HG03139 (cell line): Measurements from ENCODE around the gene ACOT8.
"Not testable (repeated sequence)": the region's sequence is repeated elsewhere in the genome, so short reads cannot be mapped to it uniquely, and the experiment has no call there.

ENCODE experiments used
- ATAC-seq: cut with Tn5 transposase; IDR thresholded peaks from one replicate; pipeline ENCODE4 v1.9.1; 2021; ENCODE audit not compliant: unreplicated experiment

ACOT8 gene

DNA sequence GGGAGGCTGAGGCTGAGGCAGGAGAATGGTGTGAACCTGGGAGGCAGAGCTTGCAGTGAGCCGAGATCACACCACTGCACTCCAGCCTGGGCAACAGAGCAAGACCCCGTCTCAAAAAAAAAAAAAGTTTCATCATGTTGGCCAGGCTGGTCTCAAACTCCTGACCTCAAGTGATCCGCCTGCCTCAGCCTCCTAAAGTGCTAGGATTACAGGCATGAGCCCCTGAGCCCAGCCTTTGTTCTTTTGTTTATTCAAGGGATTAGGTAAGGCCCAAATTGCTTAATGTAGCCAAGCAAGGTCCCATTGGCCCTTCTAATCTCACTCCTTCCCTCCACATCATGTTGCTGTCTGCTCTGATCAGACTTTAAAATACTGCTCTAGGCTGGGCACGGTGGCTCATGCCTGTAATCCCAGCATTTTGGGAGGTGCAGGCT, 27.5 kb downstream of the ACOT8 start:
- ATAC-seq: not testable (repeated sequence)

DNA sequence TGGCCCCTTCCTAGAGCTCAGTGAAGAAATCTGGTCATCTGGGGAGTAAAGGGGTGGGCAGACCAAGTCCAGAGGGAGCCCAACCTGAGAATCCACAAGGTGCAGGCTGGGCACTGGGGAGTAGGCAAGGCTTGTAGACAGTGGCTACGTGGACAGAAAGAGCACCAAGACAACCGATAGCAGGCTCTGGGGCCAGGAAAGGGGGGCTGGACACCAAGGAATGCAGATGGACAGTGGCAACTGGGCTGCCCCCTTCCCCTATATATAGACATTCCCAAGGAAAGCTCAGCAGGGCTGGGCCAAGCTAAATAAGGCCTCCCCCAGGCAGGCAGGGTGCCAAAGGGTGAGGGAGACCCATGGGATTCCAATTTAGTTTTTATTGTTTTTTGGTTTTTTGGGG, 28.6 kb downstream of the ACOT8 start:
- ATAC-seq: no peak

DNA sequence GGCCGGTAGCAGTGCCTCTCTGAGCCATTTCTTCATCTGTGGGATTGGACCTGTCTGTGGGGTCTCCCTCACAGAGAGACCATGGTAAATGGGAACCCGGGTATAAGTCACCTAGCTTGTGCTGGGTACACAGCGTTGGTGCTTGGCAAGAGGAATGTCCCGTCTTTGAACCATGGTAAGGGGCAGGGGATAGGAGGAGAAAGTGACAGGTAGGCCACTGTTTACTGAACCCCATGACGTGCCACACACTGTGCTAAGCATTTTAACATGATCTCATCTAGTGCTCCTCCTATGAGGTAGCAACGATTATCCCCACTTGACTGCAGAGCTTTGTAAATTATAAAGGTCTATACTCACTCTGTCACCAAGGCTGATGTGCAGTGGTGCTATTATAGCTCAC, 29.5 kb downstream of the ACOT8 start:
- no peak for ATAC-seq

DNA sequence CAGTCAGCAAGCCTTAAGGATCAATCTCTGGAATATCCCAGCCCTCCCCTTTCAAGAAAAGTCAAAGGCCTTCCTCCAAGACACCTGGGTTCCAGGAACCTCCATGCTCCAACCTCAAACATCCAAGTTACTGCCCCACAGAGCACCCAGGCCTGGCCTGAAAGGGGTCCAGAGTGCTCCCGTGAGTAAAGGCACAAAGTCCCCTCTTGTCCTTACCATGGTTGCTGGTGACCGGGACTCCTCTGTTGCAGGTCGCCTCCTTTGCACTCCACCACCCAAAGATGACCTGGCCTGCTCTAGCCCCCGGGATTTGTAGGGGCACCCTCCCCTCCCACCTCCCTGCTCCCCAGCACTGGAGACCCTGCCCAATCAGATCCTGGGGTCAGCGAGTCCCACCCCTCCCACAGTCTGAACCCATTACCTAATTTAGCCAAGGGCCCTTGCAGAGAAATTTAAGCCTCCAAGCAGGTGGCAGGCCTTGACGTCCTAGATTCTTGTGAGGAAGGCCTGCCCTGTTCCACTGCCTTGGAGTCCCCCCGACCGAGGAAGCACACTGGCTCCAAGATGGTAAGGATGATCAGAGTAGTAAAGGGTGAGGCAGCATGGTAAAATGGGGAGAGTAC, 30.1 kb downstream of the ACOT8 start, which contains the start of gene TNNC2:
TNNC2 (minus strand) TSS at position 283 of the 623 bp plus-strand sequence; CDS start at position 219, 64 bp downstream.
- no peak for ATAC-seq

DNA sequence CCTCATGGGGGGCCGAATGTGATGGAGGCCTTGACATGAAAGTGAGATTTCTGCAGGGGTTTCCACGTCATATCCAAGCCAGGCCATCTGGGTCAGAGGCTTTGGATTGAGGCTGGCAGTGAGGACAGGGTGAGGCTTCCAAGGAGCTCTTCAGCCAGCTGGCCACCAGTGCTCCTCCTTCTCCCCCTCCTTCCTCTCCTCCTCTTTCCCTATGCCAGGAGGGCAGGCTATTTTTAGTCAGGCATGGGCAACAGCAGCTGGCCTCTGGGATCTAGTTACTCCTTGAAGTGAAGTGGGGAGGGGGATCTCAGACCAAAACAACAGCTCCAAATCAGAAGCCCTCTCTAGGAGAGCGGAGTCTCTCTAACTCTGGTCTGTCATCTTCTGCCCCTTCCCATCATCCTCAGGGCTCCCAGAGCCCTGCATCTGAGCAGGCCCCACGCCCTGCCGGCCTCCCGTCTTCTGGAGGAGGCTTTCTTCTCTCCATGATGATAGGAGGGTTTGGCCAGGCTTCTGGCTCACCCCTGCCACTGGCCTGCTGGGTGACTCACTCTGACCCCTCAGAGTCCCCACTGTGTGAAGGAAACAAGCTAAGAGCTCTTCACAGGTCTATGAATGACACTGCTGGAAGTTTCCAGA, 30.7 kb downstream of the ACOT8 start:
- no peak for ATAC-seq

DNA sequence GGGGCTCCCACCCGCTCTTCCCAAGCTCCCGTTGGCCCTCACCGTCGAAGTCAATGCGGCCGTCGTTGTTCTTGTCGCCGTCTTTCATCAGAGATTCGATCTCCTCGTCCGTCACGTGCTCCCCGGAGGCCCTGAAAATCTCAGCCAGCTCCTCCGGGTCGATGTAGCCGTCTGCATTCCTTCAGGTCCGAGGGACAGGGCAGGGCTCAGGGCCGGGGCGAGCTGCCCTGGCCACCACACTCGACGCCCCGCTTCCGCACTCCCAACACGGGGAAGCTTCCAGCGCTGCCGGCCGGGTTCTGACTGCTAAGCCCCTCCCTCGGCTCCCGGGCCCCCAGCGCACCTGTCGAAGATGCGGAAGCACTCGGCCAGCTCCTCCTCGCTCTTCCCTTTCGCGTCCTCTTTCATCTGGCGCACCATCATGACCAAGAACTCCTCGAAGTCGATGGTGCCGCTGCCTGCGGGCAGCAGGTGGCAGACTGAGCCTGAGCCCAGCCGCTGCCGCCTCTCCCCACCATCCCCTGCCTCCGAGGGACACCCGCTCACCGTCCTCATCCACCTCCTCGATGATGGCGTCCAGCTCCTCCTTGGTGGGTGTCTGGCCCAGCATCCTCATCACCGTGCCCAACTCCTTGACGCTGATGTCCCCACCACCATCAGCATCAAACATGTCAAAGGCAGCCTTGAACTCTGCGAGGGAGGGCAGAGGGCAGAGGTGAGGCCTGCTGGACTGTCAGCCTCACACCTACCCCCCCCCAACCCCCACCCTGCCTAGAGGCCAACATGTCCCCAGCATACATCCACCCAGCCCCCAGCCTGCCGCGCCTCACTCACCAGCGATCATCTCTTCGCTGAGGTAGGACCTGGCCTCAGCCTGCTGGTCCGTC, 33.0 kb downstream of the ACOT8 start:
- ATAC-seq: no peak

DNA sequence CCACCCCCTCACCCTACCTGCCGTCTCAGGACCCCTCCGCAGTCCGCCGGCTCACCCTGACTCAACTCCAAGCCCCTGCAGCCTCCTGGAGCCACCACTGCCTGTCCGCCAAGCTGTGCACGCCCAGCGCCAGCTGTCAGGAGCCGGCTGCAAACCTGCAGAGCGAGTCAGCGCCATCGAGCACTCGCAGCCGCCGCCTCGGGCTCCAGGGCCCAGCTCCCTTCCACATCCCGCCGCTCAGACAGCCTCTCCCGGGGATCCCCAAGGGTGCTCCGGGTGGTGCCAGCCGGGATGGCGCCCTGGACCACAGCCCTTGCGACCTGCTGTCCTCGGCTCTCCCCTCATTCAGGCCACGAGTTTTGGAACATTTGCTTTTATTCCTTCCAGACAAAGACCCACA, 34.3 kb downstream of the ACOT8 start:
- ATAC-seq: no peak

GRCh38 chr20:45821947-45822346, 35.2 kb downstream of the ACOT8 start:
- ATAC-seq: no peak

- no peak for ATAC-seq
These were observed 37.7 kb downstream of the ACOT8 start for GRCh38 chr20:45819466-45819865.

DNA sequence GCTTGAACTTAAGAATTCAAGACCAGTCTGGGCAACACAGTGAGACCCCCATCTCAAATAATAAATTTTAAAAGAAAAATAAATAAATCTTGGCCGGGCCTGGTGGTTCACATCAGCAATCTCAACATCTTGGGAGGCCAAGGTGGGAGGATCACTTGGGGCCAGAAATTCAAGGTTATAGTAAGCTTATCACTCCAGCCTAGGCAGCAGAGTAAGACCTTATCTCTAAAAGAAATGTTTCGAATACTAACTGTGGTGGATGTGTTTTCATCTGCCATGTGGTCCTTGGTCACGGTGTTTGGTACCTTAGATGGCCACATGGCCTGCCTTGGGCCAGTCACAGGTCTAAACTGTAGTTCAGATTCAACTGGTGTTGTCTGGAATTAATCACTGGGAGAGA, 39.0 kb downstream of the ACOT8 start:
- ATAC-seq: no peak

DNA sequence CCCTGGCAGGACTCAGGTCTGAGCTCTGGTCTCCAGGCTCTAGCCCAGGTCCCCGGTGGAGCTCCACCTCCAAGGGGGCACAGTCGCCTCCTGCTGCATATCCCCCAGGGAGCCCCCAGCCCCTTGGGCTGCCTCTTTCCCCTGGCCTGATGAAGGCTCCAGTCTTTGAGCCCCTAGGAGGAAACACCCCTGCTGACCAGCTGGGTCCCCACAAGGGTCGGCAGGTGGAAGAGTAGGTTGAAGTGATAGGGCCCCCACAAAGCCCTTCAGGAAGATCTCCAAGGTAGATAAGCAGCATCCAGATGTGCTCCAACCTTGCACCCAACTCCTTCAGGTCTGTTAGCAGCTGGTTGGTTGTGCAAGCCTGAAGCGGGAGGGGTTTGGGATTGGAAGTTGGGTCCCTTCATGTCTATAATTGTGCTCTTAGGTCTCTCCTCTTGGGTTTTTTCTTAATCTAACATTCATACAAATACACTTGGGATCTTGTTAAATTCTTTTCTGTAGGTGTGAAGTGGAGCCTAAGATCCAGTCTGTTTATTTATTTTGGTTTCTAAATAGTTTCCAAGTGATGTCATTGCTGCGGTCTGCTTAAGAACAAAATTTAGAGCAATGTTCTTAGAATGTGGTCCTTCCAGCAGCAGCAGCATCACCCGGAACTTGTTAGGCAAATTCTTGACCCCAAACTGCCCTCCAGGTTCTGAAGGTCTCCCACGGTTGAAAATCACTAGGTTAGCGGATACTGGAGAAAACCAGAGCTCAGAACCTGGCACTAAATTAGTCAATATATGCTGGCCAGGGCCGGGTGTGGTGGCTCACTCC, 39.6 kb downstream of the ACOT8 start:
- no peak for ATAC-seq

DNA sequence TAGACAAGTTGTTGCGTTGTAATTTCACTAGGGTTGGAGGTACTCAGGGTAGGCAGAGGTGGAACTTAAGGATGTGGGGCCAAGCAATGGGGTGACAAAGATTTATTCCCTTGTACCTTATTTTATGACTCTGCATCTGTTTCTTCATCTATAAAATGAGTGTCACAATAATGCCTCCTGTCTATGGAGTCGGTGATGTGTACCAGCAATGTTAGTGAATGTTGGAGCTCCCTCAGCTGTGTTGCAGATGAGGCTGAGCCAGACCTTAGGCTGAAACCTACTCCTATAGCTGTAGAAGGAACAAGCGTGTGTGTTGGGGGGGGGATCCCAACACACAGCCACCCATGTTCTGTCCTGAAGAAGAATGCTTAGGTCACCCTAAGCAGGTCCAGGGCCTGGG, 40.2 kb downstream of the ACOT8 start:
- no peak for ATAC-seq

- ATAC-seq: no peak
These were observed 42.9 kb downstream of the ACOT8 start for GRCh38 chr20:45814314-45814713.

GRCh38 chr20:45813489-45813888, 43.7 kb downstream of the ACOT8 start:
- no peak for ATAC-seq

GRCh38 chr20:45813006-45813340, 44.2 kb downstream of the ACOT8 start:
- ATAC-seq: no peak

- ATAC-seq: peak; percentile 96
These were observed 44.8 kb downstream of the ACOT8 start, which contains the start of gene UBE2C for GRCh38 chr20:45812157-45813005. TSS of gene UBE2C (plus strand) at chr20:45812644. CDS start at chr20:45812696, 52 bp downstream.

GRCh38 chr20:45810191-45810970, 46.8 kb downstream of the ACOT8 start:
- no peak for ATAC-seq

GRCh38 chr20:45801851-45802250, 55.3 kb downstream of the ACOT8 start:
- no peak for ATAC-seq

DNA sequence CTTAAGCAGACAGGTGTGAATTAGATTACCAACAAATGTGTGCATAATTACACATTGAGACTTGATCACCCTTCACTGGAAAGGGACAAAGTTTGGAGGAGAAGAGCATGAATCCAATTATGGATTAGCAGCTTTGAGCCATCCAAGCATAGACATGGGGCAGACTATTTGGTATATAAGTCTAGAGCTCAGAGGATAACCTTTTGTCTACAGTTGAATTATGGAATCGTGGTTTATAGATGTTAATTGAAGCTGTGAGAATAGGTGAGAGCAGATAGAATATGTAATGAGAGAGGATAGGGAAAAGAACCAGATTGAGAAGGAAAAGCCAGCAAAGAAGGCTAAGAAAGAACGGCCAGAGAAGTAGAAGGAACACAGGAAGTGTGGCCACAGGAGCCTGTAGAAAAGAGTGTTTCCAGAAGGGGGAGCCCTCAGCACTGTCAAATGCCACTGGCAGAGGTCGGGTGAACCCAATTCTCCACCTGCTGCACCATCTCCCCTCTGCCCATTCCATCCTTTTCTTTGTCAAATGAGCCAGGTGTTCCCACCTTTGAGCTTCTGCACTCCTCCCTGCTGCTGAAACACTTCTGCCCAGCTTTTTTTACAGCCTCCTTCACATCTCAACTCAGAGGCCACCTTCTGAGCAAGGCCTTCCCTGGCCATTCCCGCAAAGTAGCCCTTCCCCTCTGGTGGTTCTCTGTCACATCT, 58.1 kb downstream of the ACOT8 start:
- ATAC-seq: no peak
